ENCODE data around the gene ARHGEF10L.

The ARHGEF10L gene

GRCh38 chr1:17538428-17539117 is 925 bp upstream of the ARHGEF10L start:
- DNase-seq (ENCODE audit: low read depth), result no peak
- TF ChIP-seq CTCF (IDR thresholded peaks at IDR 0.05; ENCODE audit: insufficient read depth, low read depth, low read length, missing control alignments), result no peak
- H3K4me3 ChIP-seq (ENCODE audit: low read length), result no peak overlapping the region

- DNase-seq (ENCODE audit: low read depth), result no peak
- no peak for TF ChIP-seq CTCF (IDR thresholded peaks at IDR 0.05; ENCODE audit: insufficient read depth, low read depth, low read length, missing control alignments)
- no peak overlapping the region for H3K4me3 ChIP-seq (ENCODE audit: low read length)
Measured at GRCh38 chr1:17539118-17539476, 401 bp upstream of the ARHGEF10L start.

- no peak for TF ChIP-seq CTCF (IDR thresholded peaks at IDR 0.05; ENCODE audit: insufficient read depth, low read depth, low read length, missing control alignments)
- DNase-seq (ENCODE audit: low read depth), result no peak
- peak overlapping the region; percentile 59 for H3K4me3 ChIP-seq (ENCODE audit: low read length)
Measured at GRCh38 chr1:17540255-17541001, 930 bp downstream of the ARHGEF10L start.

GRCh38 chr1:17542645-17543044 is 3.1 kb downstream of the ARHGEF10L start:
- no peak overlapping the region for H3K4me3 ChIP-seq (ENCODE audit: low read length)
- DNase-seq (ENCODE audit: low read depth), result no peak
- TF ChIP-seq CTCF (IDR thresholded peaks at IDR 0.05; ENCODE audit: insufficient read depth, low read depth, low read length, missing control alignments), result no peak

GRCh38 chr1:17544776-17545350 is 5.4 kb downstream of the ARHGEF10L start:
- no peak for DNase-seq (ENCODE audit: low read depth)
- TF ChIP-seq CTCF (IDR thresholded peaks at IDR 0.05; ENCODE audit: insufficient read depth, low read depth, low read length, missing control alignments), result no peak
- H3K4me3 ChIP-seq (ENCODE audit: low read length), result no peak overlapping the region

- no peak for TF ChIP-seq CTCF (IDR thresholded peaks at IDR 0.05; ENCODE audit: insufficient read depth, low read depth, low read length, missing control alignments)
- H3K4me3 ChIP-seq (ENCODE audit: low read length), result no peak overlapping the region
- DNase-seq (ENCODE audit: low read depth), result peak; percentile 81
Measured at GRCh38 chr1:17545356-17545755, 5.9 kb downstream of the ARHGEF10L start.

All from epithelial cell of esophagus (primary cell).